BLaER1 (cell line): ENCODE data around the gene APOH.
A peak's percentile ranks its signal among the peaks of the same experiment; 100 is the strongest.

Experiments
- H3K27ac ChIP-seq: shearing (Covaris generic); formaldehyde crosslinking; 2 replicates; pipeline ENCODE4 v1.8.1; 2022
- H3K27me3 ChIP-seq: shearing (Covaris generic); formaldehyde crosslinking; 2 replicates; pipeline ENCODE4 v1.8.1; 2022
- H3K36me3 ChIP-seq: shearing (Covaris generic); formaldehyde crosslinking; 2 replicates; pipeline ENCODE4 v1.8.1; 2022
- H3K4me1 ChIP-seq: shearing (Covaris generic); formaldehyde crosslinking; 2 replicates; pipeline ENCODE4 v1.8.1; 2022
- H3K4me2 ChIP-seq: shearing (Covaris generic); formaldehyde crosslinking; 2 replicates; pipeline ENCODE4 v1.8.1; 2022
- H3K4me3 ChIP-seq: shearing (Covaris generic); formaldehyde crosslinking; 2 replicates; pipeline ENCODE4 v1.8.1; 2022
- H3K9ac ChIP-seq: shearing (Covaris generic); formaldehyde crosslinking; 2 replicates; pipeline ENCODE4 v1.8.1; 2022
- H3K9me3 ChIP-seq: shearing (Covaris generic); formaldehyde crosslinking; 2 replicates; pipeline ENCODE4 v1.8.1; 2022
- H4K20me1 ChIP-seq: shearing (Covaris generic); formaldehyde crosslinking; 2 replicates; pipeline ENCODE4 v1.8.1; 2022
- Cebpa-rat ChIP-seq: shearing (Covaris generic); IDR thresholded peaks from 2 replicates; pipeline ENCODE4 v1.8.1; 2022

Gene APOH

DNA sequence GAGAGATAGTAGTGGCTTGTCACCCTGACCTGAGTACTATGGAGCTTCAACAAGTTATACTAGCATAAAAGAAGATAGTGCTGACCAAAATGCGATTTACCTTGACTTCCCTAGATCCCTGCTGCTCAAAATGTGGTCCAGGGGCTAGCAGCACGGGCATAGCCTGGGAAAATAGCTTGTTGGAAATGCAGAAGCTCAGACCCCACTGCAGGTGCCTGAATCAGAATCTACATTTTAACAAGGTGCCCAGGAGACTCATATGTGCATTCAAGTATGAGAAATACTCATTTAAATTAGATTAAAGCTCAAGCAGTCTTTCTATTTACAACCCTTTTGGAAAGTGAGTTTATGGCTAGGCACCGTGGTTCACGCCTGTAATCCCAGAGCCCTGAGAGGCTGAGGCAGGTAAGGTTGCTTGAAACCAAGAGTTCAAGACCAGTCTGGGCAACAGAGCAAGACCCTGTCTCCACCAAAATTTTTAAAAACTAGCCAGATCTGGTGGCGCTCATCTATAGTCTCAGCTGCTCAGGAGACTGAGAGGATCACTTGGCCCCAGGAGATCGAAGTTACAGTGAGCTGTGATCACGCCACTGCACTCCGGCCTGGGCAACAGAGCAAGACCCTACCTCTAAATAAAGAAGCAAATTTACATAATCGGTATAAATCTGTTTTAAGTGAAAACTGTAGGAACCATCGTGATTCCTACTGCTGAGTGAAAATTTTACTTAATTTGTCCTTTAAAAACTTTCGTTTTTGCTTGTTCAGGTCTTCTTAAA, 7.3 kb downstream of the APOH start:
- Histone ChIP-seq H3K9ac (no peak overlapping the region), H3K4me1 (0 out of 2 replicates have a peak, but pooled peaks cover 7% of the 10 kb centered on the region), H3K4me2 (no peak overlapping the region), H4K20me1 (no peaks in the 10 kb centered on the region), H3K4me3 (no peak overlapping the region), H3K36me3 (no peaks in the 10 kb centered on the region), H3K9me3 (no peaks in the 10 kb centered on the region; the same call in 1 of the 2 replicates), H3K27me3 (no peaks in the 10 kb centered on the region), H3K27ac (no peak overlapping the region)
- TF ChIP-seq Cebpa-rat, result no peak

DNA sequence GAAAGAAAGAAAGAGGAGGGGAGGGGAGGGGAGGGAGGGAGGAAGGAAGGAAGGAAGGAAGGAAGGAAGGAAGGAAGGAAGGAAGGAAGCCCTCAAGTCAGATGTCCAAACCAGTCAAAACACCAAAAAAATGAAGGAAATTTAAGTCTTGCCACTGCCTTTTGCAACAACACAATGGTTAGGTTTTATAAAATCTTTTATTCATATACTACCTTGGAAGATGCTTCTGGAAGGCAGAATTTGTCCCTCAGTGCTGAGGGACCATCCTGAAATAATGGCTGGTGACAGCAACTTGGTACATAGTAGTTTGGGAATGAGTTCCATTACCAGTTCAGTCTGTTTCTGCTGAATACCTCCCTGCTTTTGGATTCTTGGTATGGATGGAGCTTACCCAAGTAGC, 7.9 kb downstream of the APOH start:
- no peak overlapping the region for H3K9ac ChIP-seq
- H3K4me1 ChIP-seq, result 0 out of 2 replicates have a peak, but pooled peaks cover 7% of the 10 kb centered on the region
- H3K27me3 ChIP-seq, result no peaks in the 10 kb centered on the region
- no peak overlapping the region for H3K4me3 ChIP-seq
- H4K20me1 ChIP-seq, result no peaks in the 10 kb centered on the region
- no peak for TF ChIP-seq Cebpa-rat
- no peak overlapping the region for H3K4me2 ChIP-seq
- no peak overlapping the region for H3K27ac ChIP-seq
- H3K36me3 ChIP-seq, result no peaks in the 10 kb centered on the region
- no peaks in the 10 kb centered on the region; the same call in 1 of the 2 replicates for H3K9me3 ChIP-seq

DNA sequence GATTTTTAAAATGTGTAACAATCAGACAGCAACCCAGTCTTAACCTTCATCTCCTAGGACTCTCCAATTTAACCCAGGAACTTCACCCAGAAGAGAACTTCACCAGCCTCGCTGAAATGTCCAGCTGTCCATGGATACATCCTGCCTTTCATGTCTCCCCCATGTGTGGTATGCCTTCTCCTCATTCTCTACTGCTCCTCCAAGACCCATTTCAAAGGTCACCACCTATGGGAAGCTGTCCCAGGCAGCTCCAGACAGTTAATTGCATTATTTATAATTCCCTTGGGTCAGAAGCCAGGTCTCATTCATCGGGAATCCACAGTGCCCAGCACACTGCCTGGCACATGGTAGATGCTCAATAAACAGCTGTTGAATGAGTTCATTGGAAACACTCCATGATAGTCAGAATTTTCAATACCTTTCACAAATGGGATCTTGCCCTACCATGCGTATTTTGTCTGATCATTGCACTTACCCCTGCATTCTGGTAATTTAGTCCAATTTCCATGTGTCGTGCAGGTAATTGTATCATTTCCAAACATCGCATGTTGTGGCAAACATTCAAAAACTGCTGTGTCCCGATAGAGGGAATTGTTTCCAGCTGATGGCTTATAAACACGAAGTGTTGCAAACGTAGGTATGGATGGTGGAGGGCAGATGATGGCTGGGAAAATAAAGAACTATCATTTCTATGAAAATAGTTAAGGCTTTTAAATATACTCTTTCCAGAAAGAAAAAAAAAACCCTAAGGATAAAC, 9.0 kb downstream of the APOH start:
- Histone ChIP-seq H3K4me2 (no peak overlapping the region), H3K27me3 (no peaks in the 10 kb centered on the region), H3K36me3 (no peaks in the 10 kb centered on the region), H3K27ac (no peak overlapping the region), H3K4me1 (0 out of 2 replicates have a peak, but pooled peaks cover 7% of the 10 kb centered on the region), H4K20me1 (no peaks in the 10 kb centered on the region), H3K9me3 (no peaks in the 10 kb centered on the region; the same call in 1 of the 2 replicates), H3K9ac (no peak overlapping the region), H3K4me3 (no peak overlapping the region)
- TF ChIP-seq Cebpa-rat, result no peak

DNA sequence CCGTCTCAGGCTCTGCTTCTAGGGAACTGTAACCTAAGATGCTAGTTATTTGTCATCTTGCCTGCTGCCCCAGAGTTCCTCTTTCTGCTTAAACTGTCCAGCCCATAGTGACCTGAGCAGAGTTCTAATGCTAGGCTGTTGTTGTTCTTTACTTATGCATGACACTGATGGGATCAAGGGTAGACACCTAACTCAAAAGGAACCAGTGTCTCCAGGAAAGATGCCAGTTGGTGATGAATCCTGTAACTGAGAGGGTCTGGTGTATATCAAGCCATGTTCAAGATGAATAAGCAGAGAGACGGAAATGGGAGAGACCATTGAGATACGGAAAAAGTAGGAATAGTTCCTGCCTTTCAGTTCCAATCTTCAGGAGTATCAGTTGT, 13.7 kb downstream of the APOH start:
- no peak for TF ChIP-seq Cebpa-rat
- H3K27me3 ChIP-seq, result no peaks in the 10 kb centered on the region
- H3K27ac ChIP-seq, result no peak overlapping the region
- H4K20me1 ChIP-seq, result no peaks in the 10 kb centered on the region
- H3K4me3 ChIP-seq, result no peak overlapping the region
- no peaks in the 10 kb centered on the region for H3K4me1 ChIP-seq
- H3K9ac ChIP-seq, result no peak overlapping the region
- H3K36me3 ChIP-seq, result no peaks in the 10 kb centered on the region
- no peaks in the 10 kb centered on the region for H3K9me3 ChIP-seq
- no peak overlapping the region for H3K4me2 ChIP-seq

DNA sequence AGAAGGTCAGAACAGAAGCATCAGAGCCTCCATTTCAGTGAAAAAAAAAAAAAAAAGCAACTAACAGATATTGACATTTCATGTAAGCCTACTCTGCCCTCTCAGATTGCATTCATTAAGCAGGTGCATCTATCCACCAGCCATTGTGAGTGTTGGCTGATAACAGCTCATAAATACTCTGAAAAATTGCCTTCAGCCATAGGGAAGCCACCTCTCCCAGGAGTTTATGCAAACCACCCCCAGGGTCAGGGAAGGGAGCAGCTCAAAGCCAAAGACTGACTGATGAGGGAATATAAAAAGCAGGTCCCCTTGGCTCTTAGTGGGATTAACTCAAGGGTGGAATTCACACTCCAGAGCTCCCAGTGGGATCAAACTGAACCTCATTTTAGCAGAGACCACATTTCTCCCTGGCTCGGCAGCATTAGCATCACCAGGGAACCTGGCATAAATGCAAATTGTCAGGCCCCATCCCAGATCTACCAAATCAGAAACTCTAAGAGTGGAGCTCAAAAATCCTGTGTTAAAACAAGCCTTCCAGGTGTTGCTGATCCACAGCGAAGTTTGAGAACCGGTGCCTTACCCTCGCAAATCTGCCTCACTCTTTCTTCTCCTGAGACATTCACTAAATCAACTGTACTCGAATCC, 14.2 kb downstream of the APOH start:
- Histone ChIP-seq H3K9me3 (no peaks in the 10 kb centered on the region), H3K4me3 (no peak overlapping the region), H3K27me3 (no peaks in the 10 kb centered on the region), H3K4me1 (peaks cover 4% of the 10 kb centered on the region), H3K27ac (no peak overlapping the region), H3K9ac (no peak overlapping the region), H3K4me2 (no peak overlapping the region), H4K20me1 (no peaks in the 10 kb centered on the region), H3K36me3 (no peaks in the 10 kb centered on the region)
- no peak for TF ChIP-seq Cebpa-rat

DNA sequence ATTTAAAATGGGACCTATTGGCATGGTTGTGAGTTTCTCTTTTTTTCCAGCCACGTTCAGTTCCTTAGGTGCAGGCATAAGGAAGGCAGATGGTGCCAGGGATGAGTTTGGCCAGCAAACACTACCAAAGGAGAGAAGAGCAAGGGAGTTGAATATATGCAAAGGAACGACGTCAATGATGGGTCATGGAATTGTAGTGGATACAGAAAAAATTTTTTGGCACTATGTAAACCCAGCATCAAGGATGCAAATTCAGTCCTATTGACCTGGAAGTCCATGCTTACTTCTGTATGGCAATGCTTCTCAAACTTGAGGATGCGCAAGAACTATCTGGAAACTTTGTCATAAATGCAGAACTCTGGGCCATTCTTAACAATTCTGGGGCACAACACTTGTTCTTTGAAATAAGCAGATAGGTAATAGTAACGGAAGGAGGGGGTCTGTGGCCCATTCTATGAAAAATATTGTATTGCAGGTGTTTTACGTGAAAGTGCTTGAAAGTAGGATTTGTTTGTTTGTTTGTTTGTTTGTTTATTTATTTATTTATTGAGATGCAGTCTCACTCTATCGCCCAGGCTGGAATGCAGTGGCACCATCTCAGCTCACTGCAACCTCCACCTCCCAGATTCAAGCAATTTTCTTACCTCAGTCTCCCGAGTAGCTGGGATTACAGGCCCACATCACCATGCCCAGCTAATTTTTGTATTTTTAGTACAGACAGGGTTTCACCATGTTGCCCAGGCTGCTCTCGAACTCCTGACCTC, 18.0 kb downstream of the APOH start:
- H3K4me2 ChIP-seq, result no peak overlapping the region
- no peak overlapping the region for H3K27ac ChIP-seq
- H4K20me1 ChIP-seq, result no peaks in the 10 kb centered on the region
- no peaks in the 10 kb centered on the region for H3K36me3 ChIP-seq
- no peak overlapping the region for H3K9ac ChIP-seq
- H3K4me3 ChIP-seq, result no peak overlapping the region
- no peak for TF ChIP-seq Cebpa-rat
- peaks cover 17% of the 10 kb centered on the region for H3K4me1 ChIP-seq
- H3K27me3 ChIP-seq, result no peaks in the 10 kb centered on the region
- H3K9me3 ChIP-seq, result peaks cover 12% of the 10 kb centered on the region

DNA sequence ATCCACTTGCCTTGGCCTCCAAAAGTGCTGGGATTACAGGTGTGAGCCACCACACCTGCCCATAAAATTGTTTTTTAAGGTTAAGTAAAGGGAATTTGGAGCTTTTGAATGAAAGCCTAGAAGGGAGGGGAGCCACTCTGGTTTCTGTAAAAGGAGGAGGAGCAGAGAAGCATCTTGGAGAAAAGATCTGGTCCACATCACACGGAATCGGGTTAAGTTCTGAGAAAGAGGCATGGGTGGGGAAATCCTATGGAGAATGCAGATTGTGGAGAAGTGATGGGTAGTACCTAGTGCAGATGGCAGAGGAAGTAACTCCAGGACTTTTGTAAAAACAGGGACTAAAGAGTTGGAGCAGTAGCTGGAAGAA, 19.0 kb downstream of the APOH start:
- Histone ChIP-seq H3K9ac (no peak overlapping the region), H3K4me1 (peaks cover 17% of the 10 kb centered on the region), H3K4me3 (no peak overlapping the region), H3K27ac (peak overlapping the region; percentile 54; the same call in 1 of the 2 replicates), H4K20me1 (no peaks in the 10 kb centered on the region), H3K4me2 (peak overlapping the region; percentile 67; the same call in 1 of the 2 replicates), H3K36me3 (no peaks in the 10 kb centered on the region), H3K9me3 (peaks cover 12% of the 10 kb centered on the region), H3K27me3 (no peaks in the 10 kb centered on the region)
- no peak for TF ChIP-seq Cebpa-rat

DNA sequence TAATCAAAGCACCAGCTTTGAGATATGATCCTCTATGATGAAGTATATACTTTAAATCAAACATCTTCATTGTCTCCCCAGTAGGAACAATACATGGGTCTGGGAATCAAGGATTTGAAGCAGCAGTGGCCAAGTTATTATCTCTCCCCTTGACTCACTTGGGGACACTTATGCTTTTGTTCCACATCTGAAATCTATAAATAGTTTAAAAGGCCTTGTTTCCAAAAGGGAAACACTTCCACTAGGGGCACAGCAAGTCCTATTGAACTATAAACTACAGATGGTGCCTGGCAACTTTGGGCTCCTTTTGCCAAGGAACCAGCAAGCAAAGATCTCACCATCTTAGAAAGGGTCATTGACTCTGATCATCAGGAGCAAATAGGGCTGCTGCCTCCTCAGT, 21.3 kb downstream of the APOH start:
- H3K9me3 ChIP-seq, result peaks cover 12% of the 10 kb centered on the region
- no peak overlapping the region for H3K4me2 ChIP-seq
- H3K27ac ChIP-seq, result no peak overlapping the region
- H4K20me1 ChIP-seq, result no peaks in the 10 kb centered on the region
- H3K27me3 ChIP-seq, result no peaks in the 10 kb centered on the region
- TF ChIP-seq Cebpa-rat, result no peak
- H3K4me3 ChIP-seq, result no peak overlapping the region
- no peak overlapping the region for H3K9ac ChIP-seq
- peaks cover 17% of the 10 kb centered on the region for H3K4me1 ChIP-seq
- no peaks in the 10 kb centered on the region for H3K36me3 ChIP-seq

DNA sequence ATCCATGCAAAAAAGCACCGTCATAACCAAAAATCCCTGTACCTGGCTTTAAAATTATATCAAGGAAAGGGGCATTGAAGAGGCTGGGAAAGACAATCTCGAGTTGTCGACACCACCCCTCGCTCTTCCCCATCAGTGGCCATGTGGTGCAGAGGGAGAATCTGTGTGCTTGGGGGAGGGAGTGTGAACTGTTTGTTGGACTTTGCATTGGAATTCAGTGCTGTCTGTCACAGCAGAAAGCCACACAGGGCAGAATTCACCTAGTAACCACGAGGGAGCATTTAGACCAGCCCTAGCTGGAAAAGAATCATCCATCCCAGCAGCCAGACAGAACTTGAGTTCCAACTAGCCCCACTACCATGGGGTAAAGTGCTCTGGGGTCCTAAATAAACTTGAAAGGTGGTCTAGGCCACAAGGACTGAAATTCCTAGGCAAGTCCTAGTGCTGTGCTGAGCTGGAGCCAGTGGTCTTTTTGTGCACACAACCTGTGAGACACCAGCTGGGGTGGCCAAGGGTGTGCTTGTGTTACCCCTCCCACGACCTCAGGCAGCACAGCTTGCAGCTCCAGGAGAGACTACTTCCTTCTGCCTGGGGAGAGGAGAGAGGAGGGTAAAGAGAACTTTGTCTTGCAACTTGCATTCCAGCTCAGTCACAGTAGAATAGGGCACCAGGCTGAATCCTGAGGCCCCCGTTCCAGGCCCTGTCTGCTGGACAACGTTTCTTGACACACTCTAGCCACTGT, 25.8 kb downstream of the APOH start:
- H3K4me2 ChIP-seq, result no peak overlapping the region
- no peak overlapping the region for H3K4me3 ChIP-seq
- H3K9ac ChIP-seq, result no peak overlapping the region
- H3K27ac ChIP-seq, result no peak overlapping the region
- H3K9me3 ChIP-seq, result peaks cover 8% of the 10 kb centered on the region
- H4K20me1 ChIP-seq, result no peaks in the 10 kb centered on the region
- no peaks in the 10 kb centered on the region for H3K36me3 ChIP-seq
- no peaks in the 10 kb centered on the region for H3K4me1 ChIP-seq
- no peak for TF ChIP-seq Cebpa-rat
- no peaks in the 10 kb centered on the region for H3K27me3 ChIP-seq
